ENCODE results near the gene NMNAT3.

Gene NMNAT3

DNA sequence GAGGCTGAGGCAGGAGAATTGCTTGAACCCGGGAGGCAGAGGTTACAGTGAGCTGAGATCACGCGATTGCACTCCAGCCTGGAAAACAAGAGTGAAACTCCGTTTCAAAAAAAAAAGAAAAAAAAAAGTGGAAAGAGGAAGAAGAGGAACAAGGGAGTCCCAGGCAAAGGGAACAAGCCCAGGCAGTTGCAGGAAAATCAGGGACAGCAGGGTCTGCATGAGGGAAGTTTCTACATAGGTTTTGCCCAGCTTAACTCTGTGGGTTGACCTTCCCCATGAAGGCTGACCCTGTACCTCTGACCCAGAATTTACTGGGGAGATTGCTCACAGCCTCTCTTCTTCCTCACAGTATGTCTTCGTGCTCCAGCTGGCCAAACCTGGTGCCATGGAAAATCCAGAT is 150.5 kb downstream of the NMNAT3 start:
- H3K9me3 ChIP-seq (ENCODE audit: low read length): no peaks in the 10 kb centered on the region
- H3K4me1 ChIP-seq (ENCODE audit: insufficient read depth, low read length): no peaks in the 10 kb centered on the region
- H3K27me3 ChIP-seq (ENCODE audit: control insufficient read depth in 1 of 2, insufficient read depth in 2 of 2, low read length in 2 of 2): no peaks in the 10 kb centered on the region
- no peak overlapping the region for H3K27ac ChIP-seq (ENCODE audit: low read depth, low read length)
- no peak overlapping the region for H3K9ac ChIP-seq (ENCODE audit: low read length)
- no peaks in the 10 kb centered on the region for H3K36me3 ChIP-seq (ENCODE audit: insufficient read depth, low read length)
- no peak overlapping the region for H3K4me3 ChIP-seq (ENCODE audit: low read depth in 1 of 2, low read length in 2 of 2)

- Histone ChIP-seq H3K4me1 (ENCODE audit: insufficient read depth, low read length) (no peaks in the 10 kb centered on the region), H3K36me3 (ENCODE audit: insufficient read depth, low read length) (no peaks in the 10 kb centered on the region), H3K4me3 (ENCODE audit: low read depth in 1 of 2, low read length in 2 of 2) (no peak overlapping the region), H3K9me3 (ENCODE audit: low read length) (no peaks in the 10 kb centered on the region), H3K9ac (ENCODE audit: low read length) (no peak overlapping the region), H3K27me3 (ENCODE audit: control insufficient read depth in 1 of 2, insufficient read depth in 2 of 2, low read length in 2 of 2) (no peaks in the 10 kb centered on the region), H3K27ac (ENCODE audit: low read depth, low read length) (no peak overlapping the region)
Observed at GRCh38 chr3:139526146-139526545, 151.6 kb downstream of the NMNAT3 start.

- no peaks in the 10 kb centered on the region for H3K27me3 ChIP-seq (ENCODE audit: control insufficient read depth in 1 of 2, insufficient read depth in 2 of 2, low read length in 2 of 2)
- no peak overlapping the region for H3K4me3 ChIP-seq (ENCODE audit: low read depth in 1 of 2, low read length in 2 of 2)
- H3K4me1 ChIP-seq (ENCODE audit: insufficient read depth, low read length): no peaks in the 10 kb centered on the region
- no peaks in the 10 kb centered on the region for H3K36me3 ChIP-seq (ENCODE audit: insufficient read depth, low read length)
- H3K9me3 ChIP-seq (ENCODE audit: low read length): no peaks in the 10 kb centered on the region
- H3K9ac ChIP-seq (ENCODE audit: low read length): no peak overlapping the region
- no peak overlapping the region for H3K27ac ChIP-seq (ENCODE audit: low read depth, low read length)
Observed at GRCh38 chr3:139524841-139525636, 152.7 kb downstream of the NMNAT3 start.

DNA sequence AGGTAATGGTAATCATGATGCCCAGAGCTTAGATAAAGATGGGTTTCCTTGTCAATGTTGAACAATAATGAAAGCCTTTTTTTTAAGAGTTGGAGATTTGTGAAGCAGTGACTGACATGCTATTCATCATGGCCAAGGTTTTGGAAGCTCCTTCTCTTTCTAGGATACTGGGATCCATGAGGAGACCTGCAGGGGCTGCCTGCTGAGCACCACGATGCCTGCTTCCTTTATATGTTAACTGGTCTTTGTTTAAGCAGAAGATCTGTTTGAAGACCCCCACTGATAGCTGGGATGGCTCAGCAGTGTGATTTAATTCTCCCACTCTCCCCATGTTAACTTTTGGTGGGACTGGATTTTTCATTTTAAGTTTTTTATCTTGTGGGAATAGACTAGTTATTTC is 154.1 kb downstream of the NMNAT3 start:
- Histone ChIP-seq H3K36me3 (ENCODE audit: insufficient read depth, low read length) (no peaks in the 10 kb centered on the region), H3K4me3 (ENCODE audit: low read depth in 1 of 2, low read length in 2 of 2) (no peak overlapping the region), H3K27ac (ENCODE audit: low read depth, low read length) (no peak overlapping the region), H3K4me1 (ENCODE audit: insufficient read depth, low read length) (no peaks in the 10 kb centered on the region), H3K9me3 (ENCODE audit: low read length) (no peaks in the 10 kb centered on the region), H3K9ac (ENCODE audit: low read length) (no peak overlapping the region), H3K27me3 (ENCODE audit: control insufficient read depth in 1 of 2, insufficient read depth in 2 of 2, low read length in 2 of 2) (no peaks in the 10 kb centered on the region)

- Histone ChIP-seq H3K4me1 (ENCODE audit: insufficient read depth, low read length) (no peaks in the 10 kb centered on the region), H3K9ac (ENCODE audit: low read length) (no peak overlapping the region), H3K27ac (ENCODE audit: low read depth, low read length) (no peak overlapping the region), H3K4me3 (ENCODE audit: low read depth in 1 of 2, low read length in 2 of 2) (no peak overlapping the region), H3K27me3 (ENCODE audit: control insufficient read depth in 1 of 2, insufficient read depth in 2 of 2, low read length in 2 of 2) (no peaks in the 10 kb centered on the region), H3K36me3 (ENCODE audit: insufficient read depth, low read length) (no peaks in the 10 kb centered on the region), H3K9me3 (ENCODE audit: low read length) (no peaks in the 10 kb centered on the region)
Observed at GRCh38 chr3:139523166-139523565, 154.6 kb downstream of the NMNAT3 start.

DNA sequence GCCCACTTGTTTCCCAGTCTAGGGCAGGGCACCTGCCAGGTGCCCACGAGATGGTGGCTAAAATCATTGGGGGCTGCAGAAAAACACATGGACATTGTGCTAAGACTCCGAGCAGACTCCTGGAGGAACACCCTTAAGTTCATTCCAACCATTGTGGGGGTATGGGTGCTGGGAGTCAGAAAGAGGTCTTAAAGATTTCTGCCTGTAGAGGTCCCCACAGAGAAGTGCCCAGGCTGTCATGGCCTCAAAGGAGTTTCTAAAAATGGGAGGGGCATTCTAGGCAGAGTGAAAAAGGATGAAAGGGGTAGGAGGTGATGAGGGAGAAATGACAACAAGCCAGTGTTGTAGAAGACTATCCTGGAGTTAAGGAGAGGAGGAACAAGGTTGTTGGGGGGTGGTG is 155.4 kb downstream of the NMNAT3 start:
- Histone ChIP-seq H3K36me3 (ENCODE audit: insufficient read depth, low read length) (no peaks in the 10 kb centered on the region), H3K9me3 (ENCODE audit: low read length) (no peaks in the 10 kb centered on the region), H3K27ac (ENCODE audit: low read depth, low read length) (no peak overlapping the region), H3K27me3 (ENCODE audit: control insufficient read depth in 1 of 2, insufficient read depth in 2 of 2, low read length in 2 of 2) (no peaks in the 10 kb centered on the region), H3K4me1 (ENCODE audit: insufficient read depth, low read length) (no peaks in the 10 kb centered on the region), H3K4me3 (ENCODE audit: low read depth in 1 of 2, low read length in 2 of 2) (no peak overlapping the region), H3K9ac (ENCODE audit: low read length) (no peak overlapping the region)

- Histone ChIP-seq H3K9ac (ENCODE audit: low read length) (no peak overlapping the region), H3K36me3 (ENCODE audit: insufficient read depth, low read length) (no peaks in the 10 kb centered on the region), H3K27ac (ENCODE audit: low read depth, low read length) (no peak overlapping the region), H3K4me3 (ENCODE audit: low read depth in 1 of 2, low read length in 2 of 2) (no peak overlapping the region), H3K27me3 (ENCODE audit: control insufficient read depth in 1 of 2, insufficient read depth in 2 of 2, low read length in 2 of 2) (no peaks in the 10 kb centered on the region), H3K9me3 (ENCODE audit: low read length) (no peaks in the 10 kb centered on the region), H3K4me1 (ENCODE audit: insufficient read depth, low read length) (no peaks in the 10 kb centered on the region)
Observed at GRCh38 chr3:139521816-139522215, 156.0 kb downstream of the NMNAT3 start.

DNA sequence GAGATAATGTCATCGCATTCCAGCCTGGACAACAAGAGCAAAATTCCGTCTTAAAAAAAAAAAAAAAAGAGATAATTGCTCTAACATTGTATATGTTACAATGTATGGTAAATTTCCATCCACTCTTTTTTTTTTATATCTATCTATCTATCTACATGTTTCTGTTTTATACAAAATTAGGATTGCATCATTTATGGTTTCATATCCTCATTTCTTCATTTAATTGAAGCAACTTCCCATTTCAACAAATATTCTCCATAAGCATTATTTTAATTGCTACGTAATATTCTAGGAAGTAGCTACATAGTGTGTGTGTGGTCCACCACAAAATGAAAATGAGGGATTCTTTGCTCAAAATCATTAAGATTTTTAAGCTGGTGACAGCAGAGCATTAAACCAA is 156.6 kb downstream of the NMNAT3 start:
- H3K36me3 ChIP-seq (ENCODE audit: insufficient read depth, low read length): no peaks in the 10 kb centered on the region
- H3K27ac ChIP-seq (ENCODE audit: low read depth, low read length): no peak overlapping the region
- H3K9ac ChIP-seq (ENCODE audit: low read length): no peak overlapping the region
- no peaks in the 10 kb centered on the region for H3K9me3 ChIP-seq (ENCODE audit: low read length)
- no peaks in the 10 kb centered on the region for H3K4me1 ChIP-seq (ENCODE audit: insufficient read depth, low read length)
- no peak overlapping the region for H3K4me3 ChIP-seq (ENCODE audit: low read depth in 1 of 2, low read length in 2 of 2)
- H3K27me3 ChIP-seq (ENCODE audit: control insufficient read depth in 1 of 2, insufficient read depth in 2 of 2, low read length in 2 of 2): no peaks in the 10 kb centered on the region

DNA sequence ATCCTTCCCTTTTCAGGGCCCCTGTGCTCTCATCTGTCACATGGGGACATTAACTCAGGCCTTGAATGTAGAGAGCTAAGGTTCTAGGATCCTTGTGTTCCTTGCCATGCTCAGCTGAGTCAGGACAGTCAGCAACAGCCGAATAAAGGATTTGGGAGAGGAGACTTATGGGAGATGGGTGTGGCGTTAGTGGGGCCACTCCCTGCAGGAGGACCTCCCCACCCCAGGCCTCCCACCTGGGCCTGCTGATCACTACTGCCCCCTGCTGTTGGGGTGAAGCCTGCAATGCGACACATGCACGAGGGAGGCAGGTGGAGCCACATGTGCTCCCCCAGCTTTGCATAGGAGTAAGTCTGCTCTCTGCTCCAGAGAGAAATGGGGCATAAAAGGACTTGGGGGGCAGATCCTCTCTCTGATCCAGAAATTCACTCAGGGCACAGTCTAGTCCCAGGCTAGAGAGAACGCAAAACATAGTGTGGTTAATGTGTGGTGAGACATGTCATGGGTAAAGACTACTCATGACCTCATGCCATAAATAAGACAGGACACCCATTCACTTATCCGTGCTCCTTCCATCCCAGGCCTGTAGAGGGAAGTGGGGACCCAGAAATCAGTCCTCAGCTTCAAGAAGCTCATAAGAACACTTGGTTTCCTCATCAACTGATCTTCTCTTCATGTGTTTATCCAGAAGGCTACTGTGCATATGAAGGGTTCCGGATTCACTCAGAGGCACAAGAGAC is 157.6 kb downstream of the NMNAT3 start:
- H3K4me1 ChIP-seq (ENCODE audit: insufficient read depth, low read length): no peaks in the 10 kb centered on the region
- H3K9me3 ChIP-seq (ENCODE audit: low read length): no peaks in the 10 kb centered on the region
- H3K9ac ChIP-seq (ENCODE audit: low read length): no peak overlapping the region
- no peaks in the 10 kb centered on the region for H3K36me3 ChIP-seq (ENCODE audit: insufficient read depth, low read length)
- H3K27ac ChIP-seq (ENCODE audit: low read depth, low read length): no peak overlapping the region
- no peaks in the 10 kb centered on the region for H3K27me3 ChIP-seq (ENCODE audit: control insufficient read depth in 1 of 2, insufficient read depth in 2 of 2, low read length in 2 of 2)
- no peak overlapping the region for H3K4me3 ChIP-seq (ENCODE audit: low read depth in 1 of 2, low read length in 2 of 2)

- Histone ChIP-seq H3K27me3 (ENCODE audit: control insufficient read depth in 1 of 2, insufficient read depth in 2 of 2, low read length in 2 of 2) (no peaks in the 10 kb centered on the region), H3K27ac (ENCODE audit: low read depth, low read length) (no peak overlapping the region), H3K4me1 (ENCODE audit: insufficient read depth, low read length) (no peaks in the 10 kb centered on the region), H3K9ac (ENCODE audit: low read length) (no peak overlapping the region), H3K36me3 (ENCODE audit: insufficient read depth, low read length) (no peaks in the 10 kb centered on the region), H3K4me3 (ENCODE audit: low read depth in 1 of 2, low read length in 2 of 2) (no peak overlapping the region), H3K9me3 (ENCODE audit: low read length) (no peaks in the 10 kb centered on the region)
Observed at GRCh38 chr3:139518926-139519842, 158.6 kb downstream of the NMNAT3 start.

DNA sequence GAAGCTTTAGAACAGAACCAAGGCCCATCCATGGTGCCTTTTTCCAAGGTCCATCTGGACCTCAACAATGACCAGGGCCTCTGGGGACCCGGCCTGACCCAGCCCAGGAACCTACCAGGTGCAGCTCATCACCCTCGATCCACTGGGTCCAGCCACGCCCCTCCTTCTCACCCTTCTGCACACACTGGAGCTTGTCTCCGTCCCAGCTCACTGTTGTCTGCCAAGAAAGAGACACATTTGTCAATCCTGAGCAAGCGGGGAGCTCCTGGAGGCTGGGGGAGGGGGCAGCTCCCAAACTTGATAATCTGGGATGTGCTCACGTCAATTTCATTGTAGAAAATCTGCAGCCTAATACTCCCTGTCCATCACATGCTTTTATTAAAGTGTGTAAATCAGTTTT is 159.5 kb downstream of the NMNAT3 start:
- no peak overlapping the region for H3K9ac ChIP-seq (ENCODE audit: low read length)

More for the DNA sequence above, 159.5 kb downstream of the NMNAT3 start:
- no peaks in the 10 kb centered on the region for H3K4me1 ChIP-seq (ENCODE audit: insufficient read depth, low read length)
- no peak overlapping the region for H3K27ac ChIP-seq (ENCODE audit: low read depth, low read length)
- no peaks in the 10 kb centered on the region for H3K36me3 ChIP-seq (ENCODE audit: insufficient read depth, low read length)
- no peaks in the 10 kb centered on the region for H3K27me3 ChIP-seq (ENCODE audit: control insufficient read depth in 1 of 2, insufficient read depth in 2 of 2, low read length in 2 of 2)
- no peaks in the 10 kb centered on the region for H3K9me3 ChIP-seq (ENCODE audit: low read length)
- no peak overlapping the region for H3K4me3 ChIP-seq (ENCODE audit: low read depth in 1 of 2, low read length in 2 of 2)

Measured in muscle layer of colon (tissue), 2 donors.